Activated CD8-positive, alpha-beta memory T cell treated with anti-CD3 and anti-CD28 coated beads, Interleukin-2, amount 10 ng/mL, durations not matched to agents 7 days and 5 days (primary cell): ENCODE data around the gene SLC11A2. TPM values are rescaled to one million over a fixed set of nuclear protein-coding genes. Genes with fewer than 3 reads are reported as not detected.
A peak's percentile ranks its signal among the peaks of the same experiment; 100 is the strongest.
"Not testable (repeated sequence)": the region's sequence is repeated elsewhere in the genome, so short reads cannot be mapped to it uniquely, and the experiment has no call there.

ENCODE experiments used
- ATAC-seq: fragments of 150-1000 bp; cut with Tn5 transposase; one replicate; pipeline ENCODE4 v1.10.0; 2021; ENCODE audit warnings: moderate library complexity
- CTCF ChIA-PET: fragments of 350-600 bp; sonication (Branson Sonifier 250); formaldehyde crosslinking; loops from one replicate; lab custom pipeline; 2021; ENCODE audit warnings: antibody characterized with exemption; lab: Charles Lee
- DNase-seq: peaks from one replicate; pipeline ENCODE4 v3.0.0-alpha.2; 2020
- H3K27ac Mint-ChIP-seq: one replicate; pipeline ENCODE4 v1.8.0; 2021; ENCODE audit warnings: mild to moderate bottlenecking, mixed read lengths
- H3K27me3 Mint-ChIP-seq: one replicate; pipeline ENCODE4 v1.8.0; 2021; ENCODE audit warnings: mixed read lengths
- H3K36me3 Mint-ChIP-seq: one replicate; pipeline ENCODE4 v1.8.0; 2021; ENCODE audit warnings: mild to moderate bottlenecking, mixed read lengths
- H3K4me1 Mint-ChIP-seq: one replicate; pipeline ENCODE4 v1.8.0; 2021; ENCODE audit warnings: mixed read lengths
- H3K4me3 Mint-ChIP-seq: one replicate; pipeline ENCODE4 v1.8.0; 2021; ENCODE audit warnings: mild to moderate bottlenecking, moderate library complexity, mixed read lengths
- H3K9me3 Mint-ChIP-seq: one replicate; pipeline ENCODE4 v1.8.0; 2022; ENCODE audit warnings: low read depth, mixed read lengths
- total RNA-seq, 2 experiments: library from RNA; stranded (reverse); gene quantifications; one replicate each; pipeline ENCODE4 v1.2.3, GENCODE V29; 2021

Gene SLC11A2
- total RNA-seq, 2 experiments from 2014 or later, result 38.2 to 42.3 TPM

DNA sequence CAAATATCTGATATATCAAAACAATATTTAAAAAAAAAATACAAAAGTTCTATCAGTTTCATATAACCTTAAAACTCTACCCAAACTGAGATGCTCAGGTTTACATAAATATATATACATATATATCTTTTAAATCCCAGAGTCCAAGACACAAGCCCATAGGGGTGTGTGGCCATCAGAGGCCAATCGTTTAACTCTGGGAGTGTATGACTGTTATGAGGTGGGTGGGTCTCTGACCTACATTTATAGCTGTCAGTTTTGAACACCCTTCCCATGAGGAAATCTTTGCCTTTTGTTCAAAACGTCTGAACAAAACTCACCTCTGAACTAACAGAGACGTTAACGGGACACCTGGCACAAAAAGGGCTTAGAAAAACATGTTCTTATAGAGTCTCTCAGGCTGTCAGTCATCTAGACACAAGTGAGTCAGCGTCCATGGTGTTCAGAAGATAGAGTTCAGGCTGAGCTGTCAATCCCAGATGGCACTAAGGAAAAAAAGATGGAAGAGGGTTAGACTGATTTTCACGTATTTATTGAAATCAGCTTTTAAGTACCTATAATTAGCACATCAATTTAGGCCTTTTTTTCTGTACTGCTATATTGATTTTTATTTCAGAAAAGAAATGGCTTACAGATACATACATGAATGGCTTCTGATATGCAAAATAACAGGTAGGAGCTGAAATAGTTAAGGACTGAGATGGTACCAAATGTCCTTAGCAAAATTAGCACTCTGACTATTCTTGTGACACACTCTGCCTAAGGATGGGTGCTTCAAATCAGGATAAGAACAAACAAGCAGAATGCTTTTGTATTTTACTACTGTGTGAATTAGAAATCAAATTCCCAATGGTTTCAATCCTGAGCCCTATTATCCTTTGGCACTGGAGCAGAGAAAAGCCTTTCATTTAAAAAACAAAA is 44.6 kb downstream of the SLC11A2 start:
- peaks cover 24% of the 10 kb centered on the region for H3K4me1 Mint-ChIP-seq
- no peak overlapping the region for H3K27ac Mint-ChIP-seq
- no peaks in the 10 kb centered on the region for H3K27me3 Mint-ChIP-seq
- no peaks in the 10 kb centered on the region for H3K9me3 Mint-ChIP-seq
- peaks cover 24% of the 10 kb centered on the region for H3K36me3 Mint-ChIP-seq
- ATAC-seq, result no peak
- CTCF ChIA-PET, result interaction anchor here (1.1 to 1.9 kb wide), 2 partner anchors 156 to 216 kb away, joined by 4 to 5 read pairs; no protein-coding TSS in a partner anchor
- no peak for DNase-seq
- no peak overlapping the region for H3K4me3 Mint-ChIP-seq

GRCh38 chr12:50980545-50980944 is 45.6 kb downstream of the SLC11A2 start:
- no peak for ATAC-seq
- CTCF ChIA-PET, result interaction anchor here (1.1 to 1.9 kb wide), 2 partner anchors 155 to 215 kb away, joined by 4 to 5 read pairs; no protein-coding TSS in a partner anchor

DNA sequence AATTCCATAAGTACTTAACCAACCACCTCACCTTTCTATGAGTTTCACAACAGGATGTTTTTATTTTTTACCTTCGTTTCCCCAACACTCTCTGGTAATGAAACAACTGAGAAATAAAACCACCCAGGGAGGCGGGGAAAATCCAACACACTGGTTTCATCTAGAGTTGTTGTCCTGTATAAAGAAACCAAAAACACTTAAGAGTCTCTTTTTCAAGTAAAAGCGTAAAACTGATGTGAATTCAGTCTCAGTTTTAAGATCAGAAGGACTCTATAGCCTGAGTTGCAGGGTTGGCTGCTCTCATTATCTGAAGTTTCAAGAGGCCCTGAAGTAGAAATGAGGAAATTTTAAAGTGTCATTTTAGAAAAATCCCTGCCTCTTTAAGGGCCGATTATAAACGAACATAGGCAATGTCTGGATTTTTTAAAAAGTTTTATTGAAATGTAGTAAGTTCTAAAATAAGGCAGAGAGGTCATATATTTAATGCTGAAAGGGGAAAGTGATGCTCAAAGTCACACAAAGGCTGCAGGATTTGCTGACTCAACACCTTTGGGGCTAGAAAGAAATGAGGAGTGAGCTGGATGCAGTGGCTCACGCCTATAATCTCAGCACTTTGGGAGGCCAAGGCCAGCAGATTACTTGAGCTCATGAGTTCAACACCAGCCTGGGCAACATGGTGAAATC is 46.7 kb downstream of the SLC11A2 start:
- peak; percentile 49 for DNase-seq
- ATAC-seq, result peak; percentile 36
- Mint-ChIP-seq H3K27ac (peak overlapping the region; percentile 75), H3K27me3 (no peaks in the 10 kb centered on the region), H3K4me3 (no peak overlapping the region), H3K36me3 (peaks cover 31% of the 10 kb centered on the region), H3K9me3 (no peaks in the 10 kb centered on the region), H3K4me1 (peaks cover 22% of the 10 kb centered on the region)
- CTCF ChIA-PET, result interaction anchor here (1.9 kb wide), 1 partner anchor 154 kb away, joined by 5 read pairs; no protein-coding TSS in a partner anchor

More at GRCh38 chr12:50980545-50980944, 45.6 kb downstream of the SLC11A2 start:
- Mint-ChIP-seq H3K4me1 (peaks cover 24% of the 10 kb centered on the region), H3K4me3 (no peak overlapping the region), H3K36me3 (peaks cover 29% of the 10 kb centered on the region), H3K9me3 (no peaks in the 10 kb centered on the region), H3K27ac (no peak overlapping the region), H3K27me3 (no peaks in the 10 kb centered on the region)
- no peak for DNase-seq

GRCh38 chr12:50971946-50972345 is 54.2 kb downstream of the SLC11A2 start:
- Mint-ChIP-seq H3K27ac (no peak overlapping the region), H3K9me3 (peaks cover 5% of the 10 kb centered on the region), H3K4me1 (no peaks in the 10 kb centered on the region), H3K4me3 (no peak overlapping the region), H3K27me3 (no peaks in the 10 kb centered on the region), H3K36me3 (peaks cover 37% of the 10 kb centered on the region)
- no peak for DNase-seq
- no peak for ATAC-seq
- CTCF ChIA-PET, result no interaction called here

GRCh38 chr12:50964432-50964831 is 61.8 kb downstream of the SLC11A2 start:
- Mint-ChIP-seq H3K27me3 (no peaks in the 10 kb centered on the region), H3K36me3 (peaks cover 3% of the 10 kb centered on the region), H3K27ac (no peak overlapping the region), H3K4me3 (no peak overlapping the region), H3K4me1 (peaks cover 10% of the 10 kb centered on the region), H3K9me3 (no peaks in the 10 kb centered on the region)
- ATAC-seq (no peak), DNase-seq (no peak)
- CTCF ChIA-PET, result no interaction called here

DNA sequence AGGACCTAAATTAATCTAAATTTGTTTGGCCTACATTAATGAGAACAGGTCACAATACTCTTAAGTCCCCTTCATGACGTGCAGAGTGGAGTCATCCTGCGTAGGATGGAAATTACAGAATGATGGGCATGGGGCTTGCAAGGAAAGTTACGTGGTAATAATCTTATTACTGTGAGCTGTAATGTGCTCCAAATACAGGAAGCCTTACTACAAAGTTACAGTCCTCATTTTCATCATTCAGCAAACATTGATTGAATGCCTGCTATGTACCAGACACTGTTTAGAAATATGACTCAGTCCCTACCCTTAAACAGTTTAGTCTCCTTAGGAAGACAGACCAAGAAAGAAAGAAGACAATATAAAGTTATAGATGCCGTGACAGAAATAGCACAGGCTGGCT is 64.5 kb downstream of the SLC11A2 start:
- ATAC-seq (no peak), DNase-seq (no peak)
- peaks cover 10% of the 10 kb centered on the region for H3K4me1 Mint-ChIP-seq
- H3K9me3 Mint-ChIP-seq, result no peaks in the 10 kb centered on the region
- H3K36me3 Mint-ChIP-seq, result peaks cover 1% of the 10 kb centered on the region
- no peak overlapping the region for H3K27ac Mint-ChIP-seq
- no peak overlapping the region for H3K4me3 Mint-ChIP-seq
- H3K27me3 Mint-ChIP-seq, result no peaks in the 10 kb centered on the region
- CTCF ChIA-PET, result no interaction called here

GRCh38 chr12:50960130-50960529 is 66.1 kb downstream of the SLC11A2 start:
- peak; percentile 60 for ATAC-seq
- Mint-ChIP-seq H3K4me3 (no peak overlapping the region), H3K36me3 (peaks cover 1% of the 10 kb centered on the region), H3K27me3 (no peaks in the 10 kb centered on the region), H3K27ac (no peak overlapping the region), H3K4me1 (peaks cover 10% of the 10 kb centered on the region), H3K9me3 (no peaks in the 10 kb centered on the region)
- CTCF ChIA-PET, result interaction anchor here (0.7 kb wide), 1 partner anchor 1812 kb away, joined by 3 read pairs; no protein-coding TSS in a partner anchor
- no peak for DNase-seq

GRCh38 chr12:50955697-50956096 is 70.5 kb downstream of the SLC11A2 start:
- ATAC-seq, result no peak
- Mint-ChIP-seq H3K27me3 (no peaks in the 10 kb centered on the region), H3K9me3 (no peaks in the 10 kb centered on the region), H3K36me3 (no peaks in the 10 kb centered on the region), H3K4me1 (peaks cover 8% of the 10 kb centered on the region), H3K27ac (no peak overlapping the region), H3K4me3 (no peak overlapping the region)
- CTCF ChIA-PET, result no interaction called here
- no peak for DNase-seq

- H3K36me3 Mint-ChIP-seq, result no peaks in the 10 kb centered on the region
- H3K27ac Mint-ChIP-seq, result no peak overlapping the region
- peaks cover 5% of the 10 kb centered on the region for H3K4me1 Mint-ChIP-seq
- CTCF ChIA-PET, result interaction anchor here (1.0 kb wide), 1 partner anchor 8 kb away, joined by 4 read pairs; no protein-coding TSS in a partner anchor
- DNase-seq, result no peak
- no peaks in the 10 kb centered on the region for H3K9me3 Mint-ChIP-seq
- no peak for ATAC-seq
- no peak overlapping the region for H3K4me3 Mint-ChIP-seq
- H3K27me3 Mint-ChIP-seq, result no peaks in the 10 kb centered on the region
These were observed 70.9 kb downstream of the SLC11A2 start for GRCh38 chr12:50955288-50955687.

DNA sequence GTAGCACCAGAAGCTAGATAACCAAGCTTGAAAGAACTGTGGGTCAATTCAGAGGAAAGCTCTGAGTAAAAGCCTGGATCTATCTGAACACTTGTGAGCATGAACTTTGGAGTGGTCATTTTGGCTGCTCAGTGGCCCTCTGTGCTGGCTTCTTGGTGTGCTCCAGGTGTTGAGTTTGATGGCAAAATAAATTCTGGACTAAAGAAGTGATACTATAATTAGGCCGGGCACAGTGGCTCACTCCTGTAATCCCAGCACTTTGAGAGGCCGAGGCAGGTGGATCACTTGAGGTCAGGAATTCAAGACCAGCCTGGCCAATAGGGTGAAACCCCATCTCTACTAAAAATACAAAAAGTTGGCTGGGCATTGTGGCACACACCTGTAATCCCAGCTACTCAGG is 71.4 kb downstream of the SLC11A2 start:
- not testable (repeated sequence) for H3K4me3 Mint-ChIP-seq, ATAC-seq, H3K27ac Mint-ChIP-seq, H3K36me3 Mint-ChIP-seq, H3K9me3 Mint-ChIP-seq, DNase-seq, H3K27me3 Mint-ChIP-seq, H3K4me1 Mint-ChIP-seq
- CTCF ChIA-PET, result interaction anchor here (1.0 kb wide), 1 partner anchor 9 kb away, joined by 4 read pairs; no protein-coding TSS in a partner anchor

DNA sequence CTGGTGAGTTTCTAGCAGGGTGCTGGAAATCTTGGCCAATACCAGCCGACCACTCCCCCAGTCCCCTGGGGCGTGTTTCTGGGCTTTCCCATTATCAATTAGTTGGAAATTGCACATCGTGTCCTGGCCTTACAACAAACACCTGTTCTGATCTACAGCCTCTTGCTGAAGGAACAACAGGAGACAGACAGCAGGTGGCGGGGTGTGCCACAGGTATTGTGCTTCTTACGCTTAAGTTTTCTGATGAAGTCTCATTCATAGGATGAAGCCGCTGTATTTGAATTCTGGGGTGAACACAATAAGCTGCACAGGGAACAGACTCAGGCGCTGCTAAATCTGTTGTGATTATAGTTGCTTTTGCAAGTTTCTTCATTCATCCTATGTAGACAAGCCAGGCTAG is 73.1 kb downstream of the SLC11A2 start:
- H3K9me3 Mint-ChIP-seq, result no peaks in the 10 kb centered on the region

GRCh38 chr12:50952510-50952909 is 73.7 kb downstream of the SLC11A2 start, which contains the start of gene HIGD1C:
Gene HIGD1C, plus strand, starts transcription at chr12:50952544. Its CDS starts 1,455 bp downstream, at chr12:50953999.
- Mint-ChIP-seq H3K4me1 (no peaks in the 10 kb centered on the region), H3K27ac (no peak within 1 kb of the TSS), H3K27me3 (no peaks in the 10 kb centered on the region), H3K4me3 (no peak within 1 kb of the TSS), H3K36me3 (no peaks in the 10 kb centered on the region), H3K9me3 (no peaks in the 10 kb centered on the region)
- ATAC-seq, result no peak
- CTCF ChIA-PET, result no interaction called here
- DNase-seq, result no peak

More for the DNA sequence above, 73.1 kb downstream of the SLC11A2 start:
- ATAC-seq (no peak), DNase-seq (no peak)
- CTCF ChIA-PET, result no interaction called here
- Mint-ChIP-seq H3K27me3 (no peaks in the 10 kb centered on the region), H3K27ac (no peak overlapping the region), H3K4me3 (no peak overlapping the region), H3K4me1 (no peaks in the 10 kb centered on the region), H3K36me3 (no peaks in the 10 kb centered on the region)

- no peak for DNase-seq
- no peak for ATAC-seq
- H3K36me3 Mint-ChIP-seq, result no peaks in the 10 kb centered on the region
- no peak overlapping the region for H3K27ac Mint-ChIP-seq
- H3K9me3 Mint-ChIP-seq, result no peaks in the 10 kb centered on the region
- no peaks in the 10 kb centered on the region for H3K27me3 Mint-ChIP-seq
- H3K4me1 Mint-ChIP-seq, result no peaks in the 10 kb centered on the region
- no peak overlapping the region for H3K4me3 Mint-ChIP-seq
- CTCF ChIA-PET, result no interaction called here
These were observed 75.1 kb downstream of the SLC11A2 start for GRCh38 chr12:50951112-50951511.
